H1 (cell line): ENCODE measurements around the gene DCUN1D2. TPM values are rescaled to one million over a fixed set of nuclear protein-coding genes. Genes with fewer than 3 reads are reported as not detected.

Experiments
- CTCF ChIA-PET: fragments of 300-600 bp; sonication (Branson Sonifier 250); formaldehyde crosslinking; loops from one replicate; lab custom pipeline; 2021; ENCODE audit not compliant: partially characterized antibody; lab: Charles Lee
- POLR2A ChIA-PET: fragments of 300-600 bp; sonication (Branson Sonifier 250); formaldehyde crosslinking; loops from one replicate; lab custom pipeline; 2021; ENCODE audit warnings: inconsistent platforms; ENCODE audit not compliant: partially characterized antibody; lab: Charles Lee
- DNase-seq, 2 experiments: peaks; one replicate each; pipeline versions ENCODE4 v3.0.0 to v3.0.0-alpha.2; 2010 to 2022; ENCODE audit warnings: low spot score in 2 of 2, low read depth in 1 of 2, mixed read lengths in 1 of 2
- FAIRE-seq: peaks from 2 replicates; lab custom pipeline; 2011; peaks lifted over from hg19 to GRCh38; lab: Jason Lieb, UNC
- H2AFZ ChIP-seq: 2 replicates; pipeline ENCODE4 v1.8.1; 2012; ENCODE audit warnings: low read length, inconsistent platforms
- H2AK5ac ChIP-seq: 2 replicates; pipeline ENCODE4 v1.6.1; 2013; ENCODE audit warnings: low read depth, low read length
- H2BK120ac ChIP-seq: replicated peaks from 2 replicates; pipeline ENCODE3; 2013; ENCODE audit warnings: low read depth, low read length, inconsistent platforms
- H2BK12ac ChIP-seq: 2 replicates; pipeline ENCODE4 v1.6.1; 2013; ENCODE audit warnings: low read depth, low read length
- H2BK15ac ChIP-seq: 2 replicates; pipeline ENCODE4 v1.6.1; 2013; ENCODE audit warnings: low read length
- H2BK20ac ChIP-seq: 2 replicates; pipeline ENCODE4 v1.6.1; 2013; ENCODE audit warnings: low read length
- H2BK5ac ChIP-seq: 2 replicates; pipeline ENCODE4 v1.6.1; 2013; ENCODE audit warnings: low read depth, low read length
- H3K14ac ChIP-seq: 2 replicates; pipeline ENCODE4 v1.6.1; 2013; ENCODE audit warnings: inconsistent platforms; ENCODE audit not compliant: insufficient read length
- H3K18ac ChIP-seq: 2 replicates; pipeline ENCODE4 v1.6.1; 2013; ENCODE audit warnings: low read length; ENCODE audit errors: extremely low read depth
- H3K23ac ChIP-seq: 2 replicates; pipeline ENCODE4 v1.6.1; 2013; ENCODE audit warnings: inconsistent platforms; ENCODE audit not compliant: insufficient read length
- H3K23me2 ChIP-seq: 2 replicates; pipeline ENCODE4 v1.6.1; 2013; ENCODE audit warnings: low read depth, low read length
- H3K27ac ChIP-seq: 2 replicates; pipeline ENCODE4 v1.6.1; 2011; ENCODE audit warnings: low read depth, low read length, inconsistent platforms
- H3K27me3 ChIP-seq, 4 experiments: replicated peaks in 1 of 4; 1 replicate in 1 of 4; 2 replicates in 3 of 4; pipeline versions ENCODE4 v1.6.1 to v1.8.1; 2011 to 2013; ENCODE audit warnings: low read length in 3 of 4, mild to moderate bottlenecking in 3 of 4, inconsistent platforms in 2 of 4, mixed read lengths in 2 of 4, moderate library complexity in 1 of 4; ENCODE audit not compliant: control insufficient read depth in 3 of 4, insufficient read depth in 3 of 4; ENCODE audit errors: extremely low read depth in 1 of 4
- H3K36me3 ChIP-seq, 4 experiments: 2 replicates each; pipeline versions ENCODE4 v1.6.1 to v1.8.1; 2011 to 2013; ENCODE audit warnings: mild to moderate bottlenecking in 4 of 4, low read length in 3 of 4, moderate library complexity in 2 of 4, control low read depth in 1 of 4, inconsistent platforms in 1 of 4; ENCODE audit not compliant: insufficient read depth in 4 of 4, control insufficient read depth in 2 of 4
- H3K4ac ChIP-seq: replicated peaks from 2 replicates; pipeline ENCODE3; 2013; ENCODE audit warnings: low read length, low read depth, mixed read lengths, inconsistent platforms; ENCODE audit not compliant: insufficient read length
- H3K4me1 ChIP-seq, 4 experiments: replicated peaks in 1 of 4; 1 replicate in 1 of 4; 2 replicates in 3 of 4; pipeline versions ENCODE4 v1.6.1 to v1.8.1; 2011 to 2013; ENCODE audit warnings: low read length in 3 of 4, inconsistent platforms in 2 of 4, mixed read lengths in 1 of 4; ENCODE audit not compliant: insufficient read depth in 4 of 4, control insufficient read depth in 3 of 4
- H3K4me2 ChIP-seq, 2 experiments: 2 replicates each; pipeline versions ENCODE4 v1.6.1 to v1.8.1; 2011 to 2013; ENCODE audit warnings: low read depth in 2 of 2, low read length in 2 of 2, control low read depth in 1 of 2, inconsistent platforms in 1 of 2, mild to moderate bottlenecking in 1 of 2; ENCODE audit not compliant: insufficient read depth in 1 of 2
- H3K4me3 ChIP-seq, 4 experiments: fragments of 200-600, 300-600 bp in 1 of 4; sonication (generic), shearing (Covaris generic), sonication (Bioruptor Twin) in 1 of 4; 2 replicates each; pipeline versions ENCODE4 v1.5.1 to v1.8.1; 2011 to 2016; ENCODE audit warnings: low read length in 4 of 4, low read depth in 3 of 4, control low read depth in 2 of 4, inconsistent platforms in 2 of 4, mild to moderate bottlenecking in 2 of 4, mixed read lengths in 1 of 4, moderate library complexity in 1 of 4; ENCODE audit not compliant: insufficient read depth in 2 of 4; ENCODE audit errors: extremely low read depth in 1 of 4
- H3K56ac ChIP-seq: replicated peaks from 2 replicates; pipeline ENCODE3; 2013; ENCODE audit warnings: low read depth, mild to moderate bottlenecking, mixed read lengths, low read length, inconsistent platforms; ENCODE audit not compliant: insufficient read length
- H3K79me1 ChIP-seq: 2 replicates; pipeline ENCODE4 v1.6.1; 2013; ENCODE audit warnings: low read depth, low read length, control low read depth
- H3K79me2 ChIP-seq, 2 experiments: 2 replicates each; pipeline versions ENCODE4 v1.6.1 to v1.8.1; 2012 to 2013; ENCODE audit warnings: low read length in 2 of 2, mild to moderate bottlenecking in 2 of 2, inconsistent platforms in 1 of 2; ENCODE audit not compliant: insufficient read depth in 2 of 2, control insufficient read depth in 1 of 2
- H3K9ac ChIP-seq, 4 experiments: replicated peaks in 1 of 4; 1 replicate in 1 of 4; 2 replicates in 3 of 4; pipeline versions ENCODE4 v1.6.1 to v1.8.1; 2011 to 2013; ENCODE audit warnings: low read depth in 3 of 4, low read length in 3 of 4, control low read depth in 2 of 4, mild to moderate bottlenecking in 2 of 4, moderate library complexity in 2 of 4, inconsistent platforms in 1 of 4; ENCODE audit errors: extremely low read depth in 1 of 4
- H3K9me3 ChIP-seq, 2 experiments: 2 replicates each; pipeline versions ENCODE4 v1.6.1 to v1.8.1; 2012 to 2013; ENCODE audit warnings: mild to moderate bottlenecking in 2 of 2, moderate library complexity in 2 of 2, control low read depth in 1 of 2, inconsistent platforms in 1 of 2, low read depth in 1 of 2, low read length in 1 of 2, mixed read lengths in 1 of 2; ENCODE audit not compliant: insufficient read depth in 2 of 2
- H4K20me1 ChIP-seq, 2 experiments: replicated peaks in 1 of 2; 2 replicates each; pipeline versions ENCODE3 to v1.8.1; 2011 to 2013; ENCODE audit warnings: inconsistent platforms in 2 of 2, low read length in 2 of 2, mild to moderate bottlenecking in 1 of 2; ENCODE audit not compliant: insufficient read depth in 2 of 2, control insufficient read depth in 1 of 2
- H4K5ac ChIP-seq: 2 replicates; pipeline ENCODE4 v1.6.1; 2013; ENCODE audit warnings: low read length, low read depth, mixed read lengths, inconsistent platforms; ENCODE audit not compliant: insufficient read length
- H4K8ac ChIP-seq: 2 replicates; pipeline ENCODE4 v1.8.0; 2013; ENCODE audit warnings: mild to moderate bottlenecking, moderate library complexity, low read length, inconsistent platforms; ENCODE audit not compliant: insufficient read depth; ENCODE audit errors: extremely low read depth
- H4K91ac ChIP-seq: replicated peaks from 2 replicates; pipeline ENCODE3; 2013; ENCODE audit warnings: low read length, mixed read lengths, inconsistent platforms; ENCODE audit not compliant: insufficient read length
- ASH2L ChIP-seq: fragments of 200-600, 300-600 bp; sonication (generic); IDR thresholded peaks from one replicate; pipeline ENCODE4 v1.7.1; 2017; ENCODE audit warnings: low read length
- CBX5 ChIP-seq: fragments of 300-800, 300-1000 bp; sonication (generic); IDR thresholded peaks from 2 replicates; pipeline ENCODE4 v1.7.1; 2016; ENCODE audit warnings: antibody characterized with exemption, low read length, low read depth
- CEBPB ChIP-seq: IDR thresholded peaks from 2 replicates; pipeline ENCODE4 v1.6.1; 2012; ENCODE audit warnings: low read depth, low read length
- CHD1 ChIP-seq: IDR thresholded peaks from 2 replicates; pipeline ENCODE4 v1.6.1; 2012; ENCODE audit warnings: low read depth, low read length, improper control_type of control experiment
- FOSL1 ChIP-seq: IDR thresholded peaks from 2 replicates; pipeline ENCODE4 v1.6.1; 2011; ENCODE audit warnings: mild to moderate bottlenecking, low read depth, low read length, moderate library complexity; ENCODE audit not compliant: insufficient read depth
- GTF2F1 ChIP-seq: IDR thresholded peaks from 2 replicates; pipeline ENCODE4 v1.6.1; 2012; ENCODE audit warnings: low read depth, low read length, improper control_type of control experiment, borderline replicate concordance
- KDM4A ChIP-seq: IDR thresholded peaks from one replicate; pipeline ENCODE4 v1.7.1; 2012; ENCODE audit warnings: low read depth, mild to moderate bottlenecking, moderate library complexity, low read length, inconsistent platforms; ENCODE audit not compliant: severe bottlenecking
- MAX ChIP-seq: IDR thresholded peaks from 2 replicates; pipeline ENCODE4 v1.6.1; 2012; ENCODE audit warnings: inconsistent platforms
- POU5F1 ChIP-seq: IDR thresholded peaks from 2 replicates; pipeline ENCODE4 v1.6.1; 2011; ENCODE audit warnings: low read depth, mild to moderate bottlenecking, low read length, moderate library complexity
- RBBP5 ChIP-seq: IDR thresholded peaks from 2 replicates; pipeline ENCODE4 v1.7.1; 2012; ENCODE audit warnings: low read depth, mild to moderate bottlenecking, inconsistent platforms, low read length, moderate library complexity, borderline replicate concordance
- SAP30 ChIP-seq: fragments of 300-600 bp; sonication (generic); IDR thresholded peaks from 2 replicates; pipeline ENCODE4 v1.7.1; 2012; ENCODE audit warnings: low read length, moderate library complexity, mild to moderate bottlenecking, inconsistent platforms; ENCODE audit not compliant: insufficient read depth, insufficient replicate concordance
- SIX5 ChIP-seq: IDR thresholded peaks from 2 replicates; pipeline ENCODE4 v1.6.1; 2011; ENCODE audit warnings: mild to moderate bottlenecking, low read depth, low read length
- TCF12 ChIP-seq: IDR thresholded peaks from 2 replicates; pipeline ENCODE4 v1.6.1; 2011; ENCODE audit warnings: low read depth, mild to moderate bottlenecking, low read length
- YY1 ChIP-seq: IDR thresholded peaks from 2 replicates; pipeline ENCODE4 v1.6.1; 2011; ENCODE audit warnings: low read depth, mild to moderate bottlenecking, low read length
- WGBS, 2 experiments: shearing (Covaris generic) in 1 of 2; methylation state at CpG; one replicate each; pipeline versions ENCODE4 v1.1.6 to v1.1.7; 2013 to 2015; ENCODE audit warnings: low lambda C conversion rate in 2 of 2, mixed read lengths in 2 of 2, inconsistent platforms in 1 of 2, low coverage in 1 of 2, missing lambda C conversion rate in 1 of 2; ENCODE audit not compliant: insufficient replicate concordance in 2 of 2, insufficient coverage in 1 of 2, insufficient read length in 1 of 2; ENCODE audit errors: extremely low coverage in 1 of 2, missing lambda C conversion rate in 1 of 2; 5-methylcytosine and 5-hydroxymethylcytosine counted together
- polyA plus RNA-seq, 7 experiments: library from polyadenylated mRNA; depleted of rRNA in 3 of 7; stranded (reverse) in 5 of 7; unstranded in 2 of 7; fragments of >200 nt in 5 of 7; fragments of 200-250 nt in 2 of 7; gene quantifications; 1 replicate in 5 of 7; 2 replicates in 1 of 7; 4 replicates in 1 of 7; pipeline versions ENCODE4 v1.2.1 to v1.2.3, GENCODE V29; 2011 to 2013; ENCODE audit warnings: missing spikeins in 2 of 7, mixed read lengths in 2 of 7
- total RNA-seq: library from RNA; stranded (reverse); fragmentation: NEBNext Ultra II Directional; extraction: Animal tissue kit (Norgen Biotek cat#: 25700); gene quantifications from 2 replicates; pipeline ENCODE4 v1.2.1, GENCODE V29; 2021

DCUN1D2 gene
- total and polyA plus RNA-seq, 2 of the 8 experiments (the other 6 are each of a cell fraction or from before 2014, with no cell fraction given) = 19.5 to 35.3 TPM

GRCh38 chr13:113437408-113438010 lies 53.0 kb downstream of the DCUN1D2 start:
- no peak for FAIRE-seq
- Histone ChIP-seq H3K79me1 (no peaks in the 10 kb centered on the region), H4K8ac (peak overlapping the region; percentile 28; the same call in 1 of the 2 replicates), H3K9me3 (no peaks in the 10 kb centered on the region), H2BK15ac (no peak overlapping the region), H3K27me3 (no peaks in the 10 kb centered on the region), H3K4me1 (no peaks in the 10 kb centered on the region), H3K23ac (no peak overlapping the region), H3K23me2 (no peaks in the 10 kb centered on the region), H3K18ac (no peak overlapping the region), H3K56ac (no peak overlapping the region), H4K5ac (no peak overlapping the region), H3K4ac (no peak overlapping the region), H3K14ac (no peak overlapping the region), H2BK20ac (no peak overlapping the region), H4K91ac (no peak overlapping the region), H2BK12ac (no peak overlapping the region), H2BK120ac (no peak overlapping the region), H3K27ac (no peak overlapping the region), H3K4me2 (no peak overlapping the region), H4K20me1 (no peaks in the 10 kb centered on the region), H3K4me3 (no peak overlapping the region), H3K9ac (no peak overlapping the region), H2AFZ (peak overlapping the region; percentile 70; the same call in 1 of the 2 replicates), H3K79me2 (no peaks in the 10 kb centered on the region), H2BK5ac (no peak overlapping the region), H3K36me3 (0 out of 8 replicates have a peak, but pooled peaks cover 0 to 2% (median 0%) of the 10 kb centered on the region in 4 experiments), H2AK5ac (no peak overlapping the region)
- CTCF ChIA-PET = interaction anchor here (0.7 to 1.0 kb wide), 2 partner anchors 21 to 168 kb away, joined by 3 read pairs; no protein-coding TSS in a partner anchor
- no peak for DNase-seq
- 91% methylated on average over 17 of the region's 17 CpGs; no CpG with 5 or more reads in 1 of the 2 experiments for WGBS, 2 experiments
- POLR2A ChIA-PET = no interaction called here
- no peak for TF ChIP-seq KDM4A
- TF ChIP-seq CBX5 = no peak
- no peak for TF ChIP-seq RBBP5
- TF ChIP-seq FOSL1 = no peak
- TF ChIP-seq TCF12 = no peak
- no peak for TF ChIP-seq MAX
- no peak for TF ChIP-seq POU5F1
- TF ChIP-seq CHD1 = no peak
- TF ChIP-seq YY1 = no peak
- no peak for TF ChIP-seq CEBPB
- no peak for TF ChIP-seq ASH2L
- TF ChIP-seq GTF2F1 = no peak
- no peak for TF ChIP-seq SIX5
- TF ChIP-seq SAP30 = no peak
